ENCODE data around the gene SORBS1. TPM values are rescaled to one million over a fixed set of nuclear protein-coding genes. Genes with fewer than 3 reads are reported as not detected.

The SORBS1 gene
- total RNA-seq, 4 donors from 2014 or later, result 92.2 to 308 (median 150) TPM

DNA sequence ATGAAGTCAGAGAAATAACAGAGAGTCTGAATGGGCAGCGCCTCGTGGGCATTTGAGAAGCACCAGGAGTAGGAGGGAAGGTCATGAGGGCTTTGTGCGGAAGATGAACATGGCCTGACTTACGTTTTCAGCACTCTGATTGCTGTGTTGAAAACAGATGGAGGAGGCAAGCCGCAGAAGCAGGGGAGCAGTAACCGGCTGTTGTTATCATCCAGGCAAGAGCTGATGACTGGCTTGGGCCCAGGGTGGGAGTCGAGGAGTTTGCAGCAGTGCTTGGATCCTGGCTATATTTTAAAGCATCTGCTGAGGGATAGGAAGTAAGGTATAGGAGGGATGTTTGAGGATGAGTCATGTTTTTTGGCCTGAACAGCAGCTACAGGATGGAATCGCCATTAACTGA lies 257.6 kb downstream of the SORBS1 start:
- Histone ChIP-seq H3K27me3 (no peaks in the 10 kb centered on the region), H3K4me3 (no peak overlapping the region), H3K27ac (no peak overlapping the region), H3K36me3 (no peaks in the 10 kb centered on the region), H3K4me1 (peaks cover 2 to 25% (median 10%) of the 10 kb centered on the region in 4 donors), H3K9me3 (no peaks in the 10 kb centered on the region)
- no peak for DNase-seq
- in situ Hi-C loops (cut with MboI; ENCODE audit: low pct_ligation_motif_present in 1 of 4, low pct_unique_long_range_greater_than_20kb in 1 of 4, low sequenced_read_pairs in 3 of 4) (no loop called here), intact Hi-C loops (cut with DNase I; ENCODE audit: low total_unique reads) (no loop called here)
- TF ChIP-seq, protein P1, sequence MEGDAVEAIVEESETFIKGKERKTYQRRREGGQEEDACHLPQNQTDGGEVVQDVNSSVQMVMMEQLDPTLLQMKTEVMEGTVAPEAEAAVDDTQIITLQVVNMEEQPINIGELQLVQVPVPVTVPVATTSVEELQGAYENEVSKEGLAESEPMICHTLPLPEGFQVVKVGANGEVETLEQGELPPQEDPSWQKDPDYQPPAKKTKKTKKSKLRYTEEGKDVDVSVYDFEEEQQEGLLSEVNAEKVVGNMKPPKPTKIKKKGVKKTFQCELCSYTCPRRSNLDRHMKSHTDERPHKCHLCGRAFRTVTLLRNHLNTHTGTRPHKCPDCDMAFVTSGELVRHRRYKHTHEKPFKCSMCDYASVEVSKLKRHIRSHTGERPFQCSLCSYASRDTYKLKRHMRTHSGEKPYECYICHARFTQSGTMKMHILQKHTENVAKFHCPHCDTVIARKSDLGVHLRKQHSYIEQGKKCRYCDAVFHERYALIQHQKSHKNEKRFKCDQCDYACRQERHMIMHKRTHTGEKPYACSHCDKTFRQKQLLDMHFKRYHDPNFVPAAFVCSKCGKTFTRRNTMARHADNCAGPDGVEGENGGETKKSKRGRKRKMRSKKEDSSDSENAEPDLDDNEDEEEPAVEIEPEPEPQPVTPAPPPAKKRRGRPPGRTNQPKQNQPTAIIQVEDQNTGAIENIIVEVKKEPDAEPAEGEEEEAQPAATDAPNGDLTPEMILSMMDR (IDR thresholded peaks at IDR 0.05), result no peak
- TF ChIP-seq EP300 (IDR thresholded peaks at IDR 0.05; ENCODE audit: low read depth) (no peak), POLR2A (IDR thresholded peaks at IDR 0.05) (no peak), POLR2AphosphoS5 (IDR thresholded peaks at IDR 0.05) (no peak)
- 88 to 91% methylated on average over 8 of the region's 8 CpGs for WGBS, 2 donors (ENCODE audit: low coverage in 1 of 2)

DNA sequence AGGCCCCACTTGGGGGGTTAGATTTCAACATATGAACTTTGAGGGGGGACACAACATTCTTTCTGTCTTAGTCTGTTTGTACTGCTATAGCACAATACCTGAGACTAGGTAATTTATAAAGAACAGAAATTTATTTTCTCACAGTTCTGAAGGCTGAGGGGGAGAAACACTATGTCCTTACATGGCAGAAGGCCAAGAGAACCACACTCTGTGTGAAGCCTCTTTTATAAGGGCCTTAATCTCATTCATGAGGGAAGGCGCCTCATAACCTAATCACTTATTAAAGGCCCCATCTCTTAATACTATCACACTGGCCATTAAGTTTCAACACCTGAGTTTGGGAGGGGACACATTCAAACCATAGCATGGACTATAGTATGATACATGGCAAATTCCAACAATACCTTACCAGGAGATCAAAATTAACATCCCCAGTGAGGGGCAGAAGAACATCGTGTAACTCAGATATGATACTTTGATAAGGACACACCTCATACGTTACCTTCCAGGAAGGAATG lies 261.1 kb downstream of the SORBS1 start:
- DNase-seq, result no peak
- no peaks in the 10 kb centered on the region for H3K27me3 ChIP-seq
- TF ChIP-seq POLR2A (IDR thresholded peaks at IDR 0.05), result no peak
- TF ChIP-seq, protein P1 (IDR thresholded peaks at IDR 0.05), result no peak
- no peak for TF ChIP-seq EP300 (IDR thresholded peaks at IDR 0.05; ENCODE audit: low read depth)
- TF ChIP-seq POLR2AphosphoS5 (IDR thresholded peaks at IDR 0.05), result no peak
- no peaks in the 10 kb centered on the region for H3K9me3 ChIP-seq
- in situ Hi-C loops (cut with MboI; ENCODE audit: low pct_ligation_motif_present in 1 of 4, low pct_unique_long_range_greater_than_20kb in 1 of 4, low sequenced_read_pairs in 3 of 4) (no loop called here), intact Hi-C loops (cut with DNase I; ENCODE audit: low total_unique reads) (no loop called here)
- WGBS, 2 donors (ENCODE audit: low coverage in 1 of 2), result 82 to 100% methylated on average over 1 to 3 of the region's 3 CpGs
- H3K27ac ChIP-seq, result no peak overlapping the region
- H3K36me3 ChIP-seq, result no peaks in the 10 kb centered on the region
- H3K4me3 ChIP-seq, result no peak overlapping the region
- peaks cover 3 to 17% (median 12%) of the 10 kb centered on the region in 4 donors for H3K4me1 ChIP-seq

DNA sequence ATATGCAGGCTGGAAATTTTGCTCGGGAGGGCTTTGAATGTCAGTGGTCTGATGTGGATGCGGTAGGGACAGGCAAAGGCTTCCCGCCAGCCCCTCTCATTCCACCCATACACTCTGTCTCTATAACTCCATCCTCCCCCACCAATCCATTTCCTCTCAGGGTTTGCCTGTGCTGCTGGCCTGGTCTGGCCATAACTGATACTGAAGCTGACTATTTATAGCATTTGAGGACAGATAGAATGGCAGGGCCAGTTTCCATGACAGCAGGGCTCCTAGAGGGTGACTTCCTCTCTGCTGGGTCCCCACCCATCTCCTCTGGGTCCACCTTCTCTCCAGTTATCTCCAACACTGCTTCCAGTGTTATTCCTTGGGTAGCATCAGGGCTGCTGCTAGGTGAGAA lies 263.8 kb downstream of the SORBS1 start:
- Histone ChIP-seq H3K4me3 (no peak overlapping the region), H3K9me3 (no peaks in the 10 kb centered on the region), H3K4me1 (peaks cover 5 to 26% (median 20%) of the 10 kb centered on the region in 4 donors), H3K27me3 (no peaks in the 10 kb centered on the region), H3K36me3 (no peaks in the 10 kb centered on the region), H3K27ac (no peak overlapping the region)
- 93 to 96% methylated on average over 3 of the region's 3 CpGs for whole genome bisulfite sequencing, 2 donors (ENCODE audit: low coverage in 1 of 2)
- intact Hi-C loops (cut with DNase I; ENCODE audit: low total_unique reads) (no loop called here), in situ Hi-C loops (cut with MboI; ENCODE audit: low pct_ligation_motif_present in 1 of 4, low pct_unique_long_range_greater_than_20kb in 1 of 4, low sequenced_read_pairs in 3 of 4) (no loop called here)
- no peak for DNase-seq
- TF ChIP-seq, protein P1 (IDR thresholded peaks at IDR 0.05), result no peak
- TF ChIP-seq POLR2A (IDR thresholded peaks at IDR 0.05) (no peak), EP300 (IDR thresholded peaks at IDR 0.05; ENCODE audit: low read depth) (no peak), POLR2AphosphoS5 (IDR thresholded peaks at IDR 0.05) (no peak)

DNA sequence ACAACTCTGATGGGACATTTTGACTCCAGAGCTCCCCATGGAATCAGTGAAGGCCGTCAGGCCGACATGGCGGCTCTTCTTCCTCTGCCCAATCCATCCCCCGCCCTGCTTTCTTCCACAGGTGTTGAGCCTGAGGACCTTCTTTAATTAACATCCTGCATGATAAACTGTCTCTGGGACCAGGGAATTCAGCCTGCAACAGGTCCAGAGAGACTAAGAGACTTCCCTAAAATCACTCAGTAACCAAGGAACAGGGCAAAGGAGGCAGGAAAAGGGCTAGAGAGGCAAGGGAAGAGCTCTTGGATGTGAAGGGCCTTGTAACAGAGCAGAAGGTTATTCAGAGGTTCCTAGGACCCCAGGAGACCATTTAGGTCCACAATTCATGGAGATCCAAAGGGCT lies 264.4 kb downstream of the SORBS1 start:
- Histone ChIP-seq H3K36me3 (no peaks in the 10 kb centered on the region), H3K4me3 (no peak overlapping the region), H3K27me3 (no peaks in the 10 kb centered on the region), H3K9me3 (no peaks in the 10 kb centered on the region), H3K27ac (no peak overlapping the region), H3K4me1 (peaks cover 5 to 26% (median 20%) of the 10 kb centered on the region in 4 donors)
- in situ Hi-C loops (cut with MboI; ENCODE audit: low pct_ligation_motif_present in 1 of 4, low pct_unique_long_range_greater_than_20kb in 1 of 4, low sequenced_read_pairs in 3 of 4), result no loop called here
- 99% methylated on average over 4 of the region's 4 CpGs; no CpG with 5 or more reads in 1 of the 2 donors for WGBS, 2 donors (ENCODE audit: low coverage in 1 of 2)
- TF ChIP-seq EP300 (IDR thresholded peaks at IDR 0.05; ENCODE audit: low read depth) (no peak), POLR2AphosphoS5 (IDR thresholded peaks at IDR 0.05) (no peak), POLR2A (IDR thresholded peaks at IDR 0.05) (no peak)
- TF ChIP-seq, protein P1 (IDR thresholded peaks at IDR 0.05), result no peak
- DNase-seq, result no peak
- intact Hi-C loops (cut with DNase I; ENCODE audit: low total_unique reads), result no loop called here
